ENCODE data around the gene RALGAPA1.
A peak's percentile ranks its signal among the peaks of the same experiment; 100 is the strongest.
"Not testable (repeated sequence)": the region's sequence is repeated elsewhere in the genome, so short reads cannot be mapped to it uniquely, and the experiment has no call there.

Gene RALGAPA1

DNA sequence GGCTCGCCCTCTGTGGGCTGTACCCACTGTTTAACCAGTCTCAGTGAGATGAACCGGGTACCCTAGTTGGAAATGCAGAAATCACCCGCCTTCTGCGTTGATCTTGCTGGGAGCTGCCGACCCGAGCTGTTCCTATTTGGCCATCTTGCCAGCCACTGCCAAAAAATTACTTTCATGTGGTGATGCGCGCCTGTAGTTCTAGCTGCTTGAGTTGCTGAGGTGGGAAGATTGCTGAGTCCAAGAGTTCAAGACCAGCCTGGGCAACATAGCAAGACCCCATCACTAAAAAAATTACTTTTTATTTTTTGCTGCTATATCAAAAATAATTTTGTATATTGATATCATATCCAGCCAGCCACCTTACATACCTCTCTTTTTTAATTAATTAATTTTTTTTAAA is 35.4 kb upstream of the RALGAPA1 start:
- H3K4me1 ChIP-seq = no peaks in the 10 kb centered on the region
- H3K9ac ChIP-seq = no peak overlapping the region
- no peak overlapping the region for H3K4me2 ChIP-seq
- H3K4me3 ChIP-seq = no peak overlapping the region
- peaks cover 41 to 51% (median 48%) of the 10 kb centered on the region in 11 experiments for H3K9me3 ChIP-seq (replicated peaks in 1 of 11)
- no peaks in the 10 kb centered on the region for H4K20me1 ChIP-seq
- no peak for TF ChIP-seq Cebpa-rat (IDR thresholded peaks at IDR 0.05)
- H3K36me3 ChIP-seq = peaks cover 69 to 100% (median 85%) of the 10 kb centered on the region in 11 experiments
- H3K27ac ChIP-seq = no peak overlapping the region
- H3K27me3 ChIP-seq = no peaks in the 10 kb centered on the region

DNA sequence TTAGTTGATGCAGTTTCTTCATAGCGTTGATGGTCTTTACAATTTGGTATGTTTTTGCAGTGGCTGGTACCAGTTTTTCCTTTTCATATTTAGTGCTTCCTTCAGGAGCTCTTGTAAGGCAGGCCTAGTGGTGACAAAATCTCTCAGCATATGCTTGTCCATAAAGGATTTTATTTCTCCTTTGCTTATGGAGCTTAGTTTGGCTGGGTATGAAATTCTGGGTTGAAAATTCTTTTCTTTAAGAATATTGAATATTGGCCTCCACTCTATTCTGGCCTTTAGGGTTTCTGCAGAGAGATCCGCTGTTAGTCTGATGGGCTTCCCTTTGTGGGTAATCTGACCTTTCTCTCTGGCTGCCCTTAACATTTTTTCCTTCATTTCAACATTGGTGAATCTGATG is 33.1 kb upstream of the RALGAPA1 start:
- H3K4me1 ChIP-seq, H3K9ac ChIP-seq, H3K4me3 ChIP-seq, H3K4me2 ChIP-seq, H3K27me3 ChIP-seq, H3K27ac ChIP-seq, H4K20me1 ChIP-seq: not testable (repeated sequence)
- Histone ChIP-seq H3K36me3 (peaks cover 77 to 96% (median 86%) of the 10 kb centered on the region in 11 experiments), H3K9me3 (replicated peaks in 1 of 11) (peaks cover 52 to 68% (median 63%) of the 10 kb centered on the region in 11 experiments)

DNA sequence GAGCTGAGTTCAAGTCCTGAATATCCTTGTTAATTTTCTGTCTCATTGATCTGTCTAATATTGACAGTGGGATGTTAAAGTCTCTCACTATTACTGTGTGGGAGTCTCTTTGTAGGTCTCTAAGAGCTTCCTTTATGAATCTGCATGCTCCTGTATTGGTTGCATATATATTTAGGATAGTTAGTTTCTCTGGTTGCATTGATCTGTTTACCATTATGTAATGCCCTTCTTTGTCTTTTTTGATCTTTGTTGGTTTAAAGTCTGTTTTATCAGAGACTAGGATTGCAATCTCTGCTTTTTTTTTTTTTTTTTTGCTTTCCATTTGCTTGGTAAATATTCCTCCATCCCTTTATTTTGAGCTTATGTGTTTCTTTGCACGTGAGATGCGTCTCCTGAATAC is 32.6 kb upstream of the RALGAPA1 start:
- not testable (repeated sequence) for H4K20me1 ChIP-seq, H3K27ac ChIP-seq, H3K4me1 ChIP-seq, H3K27me3 ChIP-seq, H3K4me3 ChIP-seq, H3K4me2 ChIP-seq, H3K9ac ChIP-seq
- Histone ChIP-seq H3K36me3 (peaks cover 77 to 96% (median 87%) of the 10 kb centered on the region in 11 experiments), H3K9me3 (replicated peaks in 1 of 11) (peaks cover 52 to 68% (median 63%) of the 10 kb centered on the region in 11 experiments)

DNA sequence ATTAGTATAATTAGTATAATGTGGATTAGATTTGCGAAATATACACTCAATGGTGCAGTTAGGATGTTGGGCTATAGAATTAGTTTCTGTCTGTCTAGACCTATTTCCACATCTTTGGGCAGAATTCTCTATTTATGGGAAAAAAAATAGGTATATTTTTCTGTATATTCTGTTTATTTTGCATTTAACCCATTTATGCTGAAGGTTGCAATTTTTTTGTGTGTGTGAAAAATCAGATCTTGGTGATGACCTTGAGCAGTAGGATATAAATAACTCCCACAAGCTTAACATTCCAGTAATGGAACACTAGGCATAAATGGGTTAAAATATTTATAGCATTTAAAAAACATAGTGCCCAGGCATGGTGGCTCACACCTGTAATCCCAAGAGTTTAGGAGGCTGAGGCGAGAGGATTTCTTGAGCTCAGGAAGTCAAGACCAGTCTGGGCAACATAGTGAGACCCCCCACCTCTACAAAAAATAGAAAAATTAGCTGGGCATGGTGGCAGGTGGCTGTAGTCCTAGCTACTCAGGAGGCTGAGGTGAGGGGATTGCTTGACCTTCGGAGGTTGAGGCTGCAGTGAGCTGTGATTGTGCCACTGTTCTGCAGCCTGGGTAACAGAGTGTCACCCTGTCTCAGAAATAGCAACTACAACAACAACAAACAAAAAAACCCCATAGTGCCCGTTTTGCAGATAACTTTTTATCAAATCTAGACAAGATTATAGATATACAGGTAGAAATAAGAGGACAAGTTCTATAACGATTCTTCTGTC is 26.3 kb upstream of the RALGAPA1 start:
- no peak overlapping the region for H3K9ac ChIP-seq
- peaks cover 62 to 93% (median 74%) of the 10 kb centered on the region in 11 experiments for H3K36me3 ChIP-seq
- no peak overlapping the region for H3K27ac ChIP-seq
- no peak overlapping the region for H3K4me3 ChIP-seq
- H4K20me1 ChIP-seq = 0 out of 22 replicates have a peak, but pooled peaks cover 0 to under 1% (median 0%) of the 10 kb centered on the region in 11 experiments
- H3K4me2 ChIP-seq = no peak overlapping the region
- TF ChIP-seq Cebpa-rat (IDR thresholded peaks at IDR 0.05) = no peak
- no peaks in the 10 kb centered on the region for H3K27me3 ChIP-seq
- no peaks in the 10 kb centered on the region for H3K4me1 ChIP-seq
- H3K9me3 ChIP-seq (replicated peaks in 1 of 11) = peaks cover 16 to 26% (median 24%) of the 10 kb centered on the region in 11 experiments

DNA sequence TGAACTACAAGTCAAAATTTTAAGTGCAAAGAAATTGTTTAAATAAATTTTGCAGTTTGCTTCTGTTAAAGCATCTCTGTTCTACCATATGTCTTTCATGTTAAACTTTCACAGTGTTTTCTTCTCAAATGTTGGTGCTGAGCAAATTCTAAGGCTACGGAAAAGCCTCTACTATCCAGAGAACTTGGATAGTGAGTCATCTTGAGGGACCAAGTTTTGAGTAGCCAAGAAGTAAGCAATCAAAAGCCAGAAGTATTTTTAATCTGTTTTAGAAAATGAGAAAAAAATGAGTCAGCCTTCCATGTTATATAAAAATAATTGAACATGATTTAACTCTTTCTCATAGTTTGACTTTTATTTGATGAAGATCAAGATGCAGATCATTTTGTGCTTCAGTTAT is 20.4 kb upstream of the RALGAPA1 start:
- Histone ChIP-seq H3K27me3 (no peaks in the 10 kb centered on the region), H3K4me2 (no peak overlapping the region), H3K9ac (no peak overlapping the region), H3K4me1 (peaks cover 8 to 18% (median 14%) of the 10 kb centered on the region in 10 experiments), H3K36me3 (peaks cover 17 to 40% (median 27%) of the 10 kb centered on the region in 11 experiments; a peak in 20 of 22 replicates), H3K9me3 (replicated peaks in 1 of 11) (no peaks in the 10 kb centered on the region), H3K27ac (no peak overlapping the region), H3K4me3 (no peak overlapping the region), H4K20me1 (peaks cover 0 to 30% (median 9%) of the 10 kb centered on the region in 11 experiments; a peak in 6 of 22 replicates)
- TF ChIP-seq Cebpa-rat (IDR thresholded peaks at IDR 0.05) = no peak

DNA sequence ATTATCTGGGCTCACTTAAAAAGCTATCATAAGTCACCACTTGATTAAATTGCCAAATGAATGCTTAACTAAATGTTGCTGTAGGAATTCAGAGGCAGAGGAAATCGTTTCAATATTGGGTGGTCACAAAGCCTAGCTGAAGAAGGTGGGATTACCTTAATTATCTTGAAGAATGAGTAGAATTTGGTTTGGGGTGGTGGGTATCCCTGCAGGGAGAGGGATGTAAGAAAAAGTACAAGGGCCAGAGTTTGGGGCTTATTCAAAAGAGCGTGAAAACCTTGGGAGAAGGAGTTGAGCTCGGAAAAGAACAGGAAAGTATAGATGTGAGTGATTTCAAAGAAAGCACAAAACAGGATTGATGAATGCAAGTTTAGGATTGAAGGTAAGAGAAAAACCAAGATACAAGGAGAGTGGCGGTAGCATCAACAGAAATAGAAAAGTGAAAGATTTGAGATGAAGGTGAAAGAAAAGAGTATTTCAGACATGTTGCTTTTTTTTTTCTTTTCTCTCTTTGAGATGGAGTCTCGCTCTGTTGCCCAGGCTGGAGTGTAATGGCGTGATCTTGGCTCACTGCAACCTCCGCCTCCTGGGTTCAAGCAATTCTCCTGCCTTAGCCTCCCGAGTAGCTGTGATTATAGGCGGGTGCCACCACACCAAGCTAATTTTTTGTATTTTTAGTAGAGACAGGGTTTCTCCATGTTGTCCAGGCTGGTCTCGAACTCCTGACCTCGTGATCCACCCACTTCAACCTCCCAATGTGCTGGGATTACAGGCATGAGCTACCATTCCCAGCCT is 18.8 kb upstream of the RALGAPA1 start:
- H3K27me3 ChIP-seq = no peaks in the 10 kb centered on the region

DNA sequence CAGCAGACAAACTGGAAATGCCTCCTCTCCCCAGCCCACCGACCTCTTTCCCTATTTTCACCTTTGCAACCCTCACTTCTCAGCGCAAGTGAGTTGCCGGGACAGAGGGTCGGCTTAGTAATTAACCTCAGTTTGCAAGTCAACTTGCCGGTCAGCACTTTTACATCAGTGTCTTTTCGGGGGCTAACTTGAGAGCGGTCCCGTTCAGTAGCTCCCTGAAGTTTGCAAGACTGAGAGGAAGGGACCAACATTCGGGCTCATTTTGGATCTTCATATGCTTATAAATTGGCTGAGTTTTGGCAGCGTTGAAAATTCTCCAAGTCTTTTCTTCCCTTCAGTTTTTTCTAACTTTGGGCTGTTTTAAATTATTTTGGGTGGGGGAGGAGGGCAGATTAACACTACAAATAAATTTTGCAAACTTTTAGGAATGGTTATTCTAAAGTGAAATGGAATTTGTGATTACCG is 17.9 kb upstream of the RALGAPA1 start:
- Histone ChIP-seq H3K4me3 (peak overlapping the region; percentile 79 to 94 (median 87)), H3K27ac (peak overlapping the region in 10 of 11 experiments; percentile 80 to 96 (median 88); a peak in 16 of 22 replicates), H3K36me3 (peaks cover 7 to 17% (median 11%) of the 10 kb centered on the region in 11 experiments; a peak in 20 of 22 replicates), H4K20me1 (peaks cover 0 to 30% (median 9%) of the 10 kb centered on the region in 11 experiments; a peak in 6 of 22 replicates), H3K4me2 (peak overlapping the region; percentile 68 to 91 (median 87)), H3K27me3 (no peaks in the 10 kb centered on the region), H3K9me3 (replicated peaks in 1 of 11) (no peaks in the 10 kb centered on the region), H3K9ac (peak overlapping the region; percentile 87 to 95 (median 90); a peak in 21 of 22 replicates), H3K4me1 (peaks cover 8 to 18% (median 14%) of the 10 kb centered on the region in 10 experiments)
- TF ChIP-seq Cebpa-rat (IDR thresholded peaks at IDR 0.05) = no peak

More for the DNA sequence above, 18.8 kb upstream of the RALGAPA1 start:
- no peak for TF ChIP-seq Cebpa-rat (IDR thresholded peaks at IDR 0.05)
- Histone ChIP-seq H3K9ac (peak overlapping the region in 6 of 11 experiments; percentile 89 to 95 (median 92); a peak in 6 of 22 replicates), H3K9me3 (replicated peaks in 1 of 11) (no peaks in the 10 kb centered on the region), H3K4me1 (peaks cover 8 to 18% (median 14%) of the 10 kb centered on the region in 10 experiments), H3K4me3 (peak overlapping the region; percentile 79 to 94 (median 87); a peak in 14 of 20 replicates), H4K20me1 (peaks cover 0 to 30% (median 9%) of the 10 kb centered on the region in 11 experiments; a peak in 6 of 22 replicates), H3K27ac (no peak overlapping the region), H3K36me3 (peaks cover 13 to 26% (median 16%) of the 10 kb centered on the region in 11 experiments; a peak in 20 of 22 replicates), H3K4me2 (peak overlapping the region; percentile 68 to 91 (median 87))

DNA sequence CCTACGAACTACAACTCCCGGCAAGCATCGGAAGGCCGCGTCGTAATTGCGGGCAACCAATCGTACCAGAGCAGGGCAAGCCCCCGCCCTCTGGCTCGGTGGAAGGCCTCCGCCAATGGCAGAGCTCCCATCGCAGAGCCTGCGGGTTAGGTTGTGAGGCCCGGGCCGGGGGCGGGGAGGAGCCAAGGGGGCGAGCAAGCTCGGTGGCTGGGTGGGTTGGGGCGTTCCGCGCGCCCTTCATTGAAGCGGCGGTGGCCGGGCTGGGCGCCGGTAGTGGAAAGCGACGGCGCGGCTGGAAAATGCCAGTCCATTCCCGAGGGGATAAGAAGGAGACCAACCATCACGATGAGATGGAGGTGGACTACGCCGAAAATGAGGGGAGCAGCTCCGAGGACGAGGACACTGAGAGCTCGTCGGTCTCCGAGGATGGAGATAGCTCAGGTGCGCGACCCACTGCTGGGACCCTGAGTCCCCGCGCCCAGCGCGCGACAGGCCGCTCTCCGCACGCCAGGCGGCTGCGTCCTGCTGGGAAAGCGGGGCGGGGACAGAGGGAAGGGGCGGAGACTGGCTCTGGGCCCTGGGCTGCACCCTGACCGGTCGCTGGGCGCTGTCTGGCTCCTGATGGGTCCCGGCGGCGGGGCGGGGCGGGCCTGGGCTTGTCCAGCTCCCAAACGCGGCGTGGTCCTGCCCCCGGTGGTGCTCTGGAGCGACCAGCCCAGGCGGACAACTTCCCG is 17.3 kb upstream of the RALGAPA1 start, which contains the start of gene BRMS1L:
Gene BRMS1L (plus strand): TSS at position 121 of the 734 bp plus-strand sequence. CDS start 179 bp downstream, at position 300.
- Histone ChIP-seq H3K27ac (peak within 1 kb of the TSS; percentile 79 to 96 (median 87)), H4K20me1 (peaks cover 0 to 30% (median 9%) of the 10 kb centered on the region in 11 experiments; a peak in 6 of 22 replicates), H3K27me3 (no peaks in the 10 kb centered on the region), H3K4me2 (peak within 1 kb of the TSS; percentile 76 to 91 (median 87)), H3K4me1 (peaks cover 8 to 18% (median 14%) of the 10 kb centered on the region in 10 experiments), H3K36me3 (peaks cover 1 to 11% (median 5%) of the 10 kb centered on the region in 11 experiments; a peak in 19 of 22 replicates), H3K9me3 (replicated peaks in 1 of 11) (no peaks in the 10 kb centered on the region), H3K9ac (peak within 1 kb of the TSS; percentile 87 to 95 (median 90)), H3K4me3 (peak within 1 kb of the TSS; percentile 79 to 94 (median 87))
- TF ChIP-seq Cebpa-rat (IDR thresholded peaks at IDR 0.05) = no peak
